Activated T-helper 1 cell treated with anti-CD3 and anti-CD28 coated beads, Interleukin-2, amount 50 U/mL, for 16 hours (primary cell): ENCODE results near the gene SRGAP3.
A peak's percentile ranks its signal among the peaks of the same experiment; 100 is the strongest.
"Not testable (repeated sequence)": the region's sequence is repeated elsewhere in the genome, so short reads cannot be mapped to it uniquely, and the experiment has no call there.

Experiments
- DNase-seq, 2 donors: peaks; one replicate each; pipeline ENCODE4 v3.0.0-alpha.2; 2020; ENCODE audit warnings: low read depth in 1 of 2, low spot score in 1 of 2

SRGAP3 gene

DNA sequence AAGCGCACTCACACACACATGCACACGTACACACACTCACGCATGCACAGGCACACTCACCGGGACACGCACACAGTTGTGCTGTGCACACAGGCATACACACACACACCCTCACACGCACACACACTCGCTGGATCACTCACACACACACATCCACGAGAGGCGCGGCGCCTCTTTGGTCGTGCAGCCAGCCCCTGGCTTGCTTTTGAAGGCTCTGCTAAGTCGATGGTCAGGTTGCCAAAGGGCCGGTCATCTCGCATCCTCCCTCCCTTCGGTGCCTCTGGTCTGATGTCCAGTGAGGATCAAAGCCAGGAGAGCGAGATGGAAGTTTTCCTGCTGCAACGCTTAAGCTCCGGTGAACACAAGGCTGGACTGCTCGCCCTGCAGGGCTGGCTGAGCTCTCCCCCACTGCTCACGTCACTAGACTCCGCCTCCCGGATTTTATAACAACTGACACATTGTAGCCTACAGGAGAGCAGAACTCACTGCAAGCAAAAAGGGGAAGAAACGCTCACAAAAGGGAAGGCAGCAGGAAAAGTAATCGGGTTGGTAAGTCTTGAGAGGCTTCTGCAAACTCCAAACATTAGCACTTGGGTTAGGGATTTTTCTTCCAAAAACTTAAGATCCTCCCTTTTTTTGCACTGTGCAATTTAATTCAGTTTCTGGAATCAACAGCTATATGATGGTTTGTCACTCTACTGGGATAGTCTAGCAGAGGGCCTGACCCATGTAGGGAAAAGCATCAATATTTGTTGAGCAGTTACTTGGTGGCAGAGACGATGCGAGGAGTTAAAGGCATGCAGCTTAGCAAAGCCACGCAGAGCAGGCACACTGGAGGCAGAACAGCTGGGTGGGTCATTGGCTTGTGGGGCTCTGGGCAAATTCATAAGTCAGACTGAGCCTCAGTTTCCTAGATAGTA lies at the start of gene SRGAP3:
Gene SRGAP3, minus strand, starts transcription at position 374 of the 920 bp plus-strand sequence. CDS start 695 bp downstream, outside the sequence.
- peak; percentile 44 to 54 for DNase-seq

DNA sequence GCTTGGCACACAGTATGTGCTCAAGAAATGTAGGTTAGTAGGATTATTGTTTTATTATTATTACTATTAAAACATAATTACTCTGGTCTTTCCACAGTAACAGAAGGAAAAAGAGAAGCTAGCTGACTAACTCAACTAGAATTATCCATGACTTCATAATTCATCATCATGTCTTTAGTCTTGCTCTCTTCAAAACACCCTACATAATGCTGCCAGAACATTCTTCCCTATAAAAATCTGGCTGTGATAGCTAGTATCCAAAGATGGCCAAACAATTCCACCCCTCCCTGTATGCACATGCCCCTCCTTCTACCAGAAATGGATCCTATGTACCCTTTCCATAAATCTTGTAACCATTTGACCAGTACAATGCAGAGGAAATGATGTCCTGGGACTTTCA lies 48.8 kb upstream of the SRGAP3 start:
- DNase-seq: no peak

DNA sequence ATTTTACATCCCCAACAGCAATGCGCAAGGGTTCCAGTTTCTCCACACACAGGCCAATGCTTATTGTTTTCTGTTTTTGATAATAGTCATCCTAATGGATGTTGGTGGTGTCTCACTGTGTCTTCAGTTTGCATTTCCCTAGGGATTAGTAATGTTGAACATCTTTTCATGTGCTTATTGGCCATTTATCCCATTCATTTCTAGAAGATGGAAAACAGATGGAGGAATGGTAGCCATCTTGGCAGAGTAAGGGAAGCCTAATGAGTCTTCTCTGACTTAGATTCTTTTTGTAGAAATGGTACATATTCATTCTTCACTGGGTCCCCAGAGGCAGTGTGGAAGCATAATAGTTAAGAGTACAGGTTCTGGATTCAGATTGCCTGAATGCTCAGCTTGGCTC lies 46.8 kb upstream of the SRGAP3 start:
- no peak for DNase-seq

DNA sequence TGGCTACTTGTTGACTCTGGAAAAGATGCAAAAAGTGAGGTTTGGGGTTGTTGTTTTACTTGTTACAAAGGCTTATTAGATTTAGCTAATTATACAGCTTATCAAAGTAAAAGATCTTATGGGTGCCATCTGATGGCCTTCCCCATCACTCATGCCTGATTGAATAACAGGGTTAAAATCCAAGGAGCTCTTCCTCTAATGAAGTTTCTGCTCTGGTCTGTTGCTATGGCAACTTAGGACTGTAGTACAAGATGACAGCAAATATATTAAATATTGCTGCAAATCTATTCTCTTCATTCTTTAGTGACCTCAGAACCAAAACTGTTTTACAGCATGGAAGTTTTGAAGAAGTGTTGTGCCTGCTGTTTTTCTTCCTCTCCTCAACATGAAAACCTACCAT lies 45.6 kb upstream of the SRGAP3 start:
- DNase-seq: no peak

DNA sequence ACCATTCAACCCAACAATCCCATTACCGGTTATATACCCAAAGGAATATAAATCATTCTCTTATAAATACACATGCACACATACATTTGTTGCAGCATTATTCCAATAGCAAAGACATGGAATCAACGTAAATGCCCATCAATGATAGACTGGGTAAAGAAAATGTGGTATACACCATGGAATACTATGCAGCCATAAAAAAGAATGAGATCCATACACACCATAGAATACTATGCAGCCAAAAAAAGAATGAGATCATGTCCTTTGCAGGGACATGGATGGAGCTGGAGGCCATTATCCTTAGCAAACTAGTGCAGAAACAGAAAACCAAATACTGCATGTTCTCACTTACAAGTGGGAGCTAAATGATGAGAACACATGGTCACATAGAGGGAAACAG lies 44.5 kb upstream of the SRGAP3 start:
- not testable (repeated sequence) for DNase-seq

DNA sequence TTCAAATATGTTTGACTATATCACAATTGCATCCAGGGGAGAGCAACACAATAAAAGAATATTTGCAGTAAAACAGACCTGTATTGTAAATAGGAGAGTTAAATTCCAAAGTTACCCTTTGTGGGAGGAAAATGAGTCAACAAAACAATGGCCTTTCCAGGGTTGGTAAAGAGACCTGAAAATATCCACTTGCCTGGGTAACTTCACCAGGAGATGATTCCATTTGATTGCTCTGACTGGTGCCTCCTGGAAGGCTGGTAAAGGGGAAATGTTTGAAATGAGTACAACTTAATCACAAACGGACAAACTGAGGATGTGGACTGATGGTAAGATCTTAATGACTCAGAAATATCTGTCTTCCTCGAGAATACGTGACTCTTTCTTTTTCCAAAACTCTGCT lies 43.6 kb upstream of the SRGAP3 start:
- DNase-seq: no peak

DNA sequence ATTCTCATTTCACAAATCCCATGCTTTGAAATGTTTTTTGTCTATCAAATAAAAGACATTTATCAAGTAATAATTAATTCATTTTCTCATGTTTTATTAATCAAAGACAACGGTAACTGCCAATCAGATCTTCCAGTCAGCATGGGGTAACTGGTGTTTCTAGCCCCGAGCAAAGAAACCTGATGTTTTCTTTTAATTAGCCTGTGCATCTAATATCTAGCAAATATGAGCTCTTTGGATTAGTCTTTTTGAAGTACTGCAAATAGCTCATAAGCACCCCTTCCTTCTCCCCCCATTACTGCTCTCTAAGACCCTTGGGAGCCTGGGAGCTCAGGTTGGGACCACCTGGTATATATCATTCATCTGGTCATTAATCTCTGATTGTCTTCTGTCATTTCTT lies 43.1 kb upstream of the SRGAP3 start:
- DNase-seq: no peak

DNA sequence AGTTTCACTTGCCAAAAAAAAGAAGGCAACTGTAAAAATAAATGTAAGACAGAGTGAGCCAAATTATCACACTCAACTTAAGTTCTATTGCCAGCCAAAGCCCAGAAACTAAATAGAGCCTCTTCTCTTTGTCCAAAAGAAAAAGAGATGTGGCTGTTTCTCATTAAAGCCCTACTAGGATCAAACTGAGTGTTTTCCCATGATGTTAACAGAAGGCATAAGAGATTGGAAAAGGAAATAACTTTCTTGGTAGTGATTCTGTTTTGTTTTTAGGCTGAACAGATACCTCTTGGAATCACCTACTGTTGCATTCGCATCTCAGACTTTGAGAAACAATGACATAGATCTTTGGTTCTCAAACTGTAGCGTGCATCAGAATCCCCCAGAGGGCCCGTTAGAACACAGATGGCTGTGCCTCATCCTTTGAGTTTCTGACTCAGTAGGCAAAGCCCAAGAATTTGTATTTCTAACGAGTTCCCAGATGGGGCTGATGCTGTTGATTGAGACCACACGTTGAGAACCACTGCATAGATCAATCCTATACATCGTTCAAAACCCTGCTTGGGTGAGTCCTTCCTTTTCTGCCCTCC lies 42.5 kb upstream of the SRGAP3 start:
- no peak for DNase-seq

DNA sequence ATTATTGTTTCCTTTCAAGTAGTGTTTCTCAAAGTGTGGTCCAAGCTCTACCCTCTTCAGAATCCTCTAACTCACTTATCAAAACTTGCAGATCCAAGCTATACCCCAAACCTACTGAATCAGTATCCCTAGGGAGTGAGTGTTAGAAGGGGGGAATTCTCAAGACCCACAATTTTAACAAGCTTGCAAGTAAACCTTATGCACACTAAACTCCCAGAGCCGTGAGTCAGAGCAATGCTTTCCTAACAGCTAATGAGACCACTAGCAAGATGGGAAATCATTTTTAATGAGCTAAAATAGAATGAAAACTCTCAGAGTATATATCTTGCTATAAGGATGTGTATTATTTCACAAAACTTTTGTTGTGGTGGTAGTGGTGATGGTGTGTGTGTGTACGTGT lies 41.1 kb upstream of the SRGAP3 start:
- no peak for DNase-seq

DNA sequence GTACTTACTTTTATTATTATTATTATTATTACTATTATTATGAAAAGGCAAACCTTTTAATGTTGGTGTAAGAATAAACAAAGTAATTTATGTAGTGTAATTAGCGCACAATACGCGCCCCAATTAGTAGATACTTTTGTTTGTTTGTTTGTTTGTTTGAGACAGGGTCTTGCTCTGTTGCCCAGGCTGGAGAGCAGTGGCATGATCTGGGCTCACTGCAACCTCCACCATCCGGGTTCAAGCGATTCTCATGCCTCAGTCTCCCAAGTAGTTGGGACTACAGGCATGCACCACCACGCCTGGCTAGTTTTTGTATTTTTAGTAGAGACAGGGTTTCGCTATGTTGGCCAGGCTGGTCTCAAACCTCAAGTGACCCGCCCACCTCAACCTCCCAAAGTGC lies 32.1 kb upstream of the SRGAP3 start:
- DNase-seq: not testable (repeated sequence)

DNA sequence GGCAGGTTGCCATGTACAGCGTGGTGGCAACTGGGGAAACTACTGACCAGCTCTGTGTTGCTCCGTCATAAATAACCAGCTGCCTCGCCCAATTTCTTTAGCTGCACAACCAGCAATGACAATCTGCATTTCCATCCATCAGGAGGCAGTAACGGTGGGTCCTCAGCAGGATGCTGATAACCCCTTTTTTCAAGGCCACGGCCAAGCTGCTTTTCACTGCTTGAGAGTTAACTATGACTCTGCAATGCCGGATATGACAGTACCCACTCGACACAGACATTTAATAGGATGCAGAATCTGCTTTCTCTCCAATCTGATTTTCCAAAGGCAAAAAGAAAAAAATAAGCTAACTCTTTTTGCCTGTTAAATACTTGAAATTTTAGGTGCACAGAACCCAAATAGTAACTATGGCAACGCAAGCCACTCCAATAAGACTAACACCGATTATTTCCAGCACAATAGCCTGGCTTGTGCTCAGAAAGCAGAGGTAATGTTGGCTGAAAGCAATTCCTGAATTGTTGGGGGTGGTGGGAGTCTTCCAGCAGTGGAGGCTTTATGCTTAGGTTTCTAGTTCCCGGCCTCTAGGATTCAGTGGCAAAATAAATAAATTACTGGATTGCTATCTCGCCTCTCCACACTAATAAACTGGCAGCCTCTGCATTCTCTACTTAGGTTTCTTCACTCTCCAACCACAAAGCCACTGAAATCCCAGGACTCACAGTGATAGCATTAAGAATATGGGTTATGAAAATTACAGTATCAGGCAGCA lies 31.2 kb upstream of the SRGAP3 start:
- DNase-seq: no peak

DNA sequence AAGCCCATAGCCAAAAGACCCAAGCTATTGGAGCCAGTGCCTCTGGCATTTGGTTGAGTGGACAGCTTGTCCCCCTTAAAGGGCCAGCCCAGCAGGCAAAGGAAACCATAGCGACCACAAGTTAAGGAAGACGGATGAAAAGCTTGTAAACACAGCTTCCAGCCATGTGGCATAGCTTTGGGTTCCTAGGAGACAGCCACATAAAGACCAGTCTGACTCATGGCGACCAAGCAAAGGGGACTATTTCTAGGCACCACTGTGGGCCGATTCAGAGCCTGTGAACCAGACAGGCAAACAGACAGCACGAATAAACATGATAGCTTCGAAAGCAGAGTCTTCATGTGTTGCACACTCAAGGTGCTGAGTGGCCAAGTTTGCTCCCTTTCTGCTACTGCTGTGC lies 30.5 kb upstream of the SRGAP3 start:
- no peak for DNase-seq

DNA sequence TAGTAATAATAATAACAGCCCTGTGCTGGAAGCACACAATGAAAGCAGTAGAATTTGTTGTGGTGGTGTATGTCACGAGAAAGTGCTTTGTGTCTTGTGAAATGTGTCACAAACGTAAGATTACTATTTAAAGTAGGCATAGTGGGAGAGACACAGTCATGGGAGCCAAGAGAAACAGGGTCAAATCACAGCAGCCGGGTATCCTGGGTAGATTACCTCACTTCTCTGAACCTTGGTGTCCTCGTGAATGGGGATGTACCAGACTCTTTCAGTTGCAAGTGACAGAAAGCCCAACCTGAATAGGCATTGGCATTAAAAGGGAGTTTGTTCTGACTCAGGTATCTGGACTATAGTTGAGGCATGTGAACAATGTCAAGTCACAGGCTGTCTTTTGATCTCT lies 29.1 kb upstream of the SRGAP3 start:
- no peak for DNase-seq

DNA sequence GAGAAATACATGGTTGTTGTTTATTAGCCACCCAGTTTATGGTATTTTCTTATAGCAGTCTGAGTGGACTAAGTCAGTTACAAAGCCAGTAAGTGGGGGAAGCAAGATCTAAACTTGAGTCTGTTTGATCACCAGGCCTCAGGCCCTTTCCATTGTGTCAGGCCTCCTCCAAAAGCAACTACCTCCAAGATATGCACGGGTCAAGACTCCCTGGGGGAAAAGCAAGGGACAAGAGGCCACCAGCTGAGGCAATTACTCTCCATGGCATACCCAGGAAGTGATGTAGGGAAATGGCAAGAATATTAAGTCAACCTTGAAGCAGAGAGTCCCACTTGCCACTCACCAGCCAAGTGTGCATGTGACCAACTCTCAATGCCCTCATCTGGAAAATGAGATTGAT lies 28.6 kb upstream of the SRGAP3 start:
- no peak for DNase-seq

DNA sequence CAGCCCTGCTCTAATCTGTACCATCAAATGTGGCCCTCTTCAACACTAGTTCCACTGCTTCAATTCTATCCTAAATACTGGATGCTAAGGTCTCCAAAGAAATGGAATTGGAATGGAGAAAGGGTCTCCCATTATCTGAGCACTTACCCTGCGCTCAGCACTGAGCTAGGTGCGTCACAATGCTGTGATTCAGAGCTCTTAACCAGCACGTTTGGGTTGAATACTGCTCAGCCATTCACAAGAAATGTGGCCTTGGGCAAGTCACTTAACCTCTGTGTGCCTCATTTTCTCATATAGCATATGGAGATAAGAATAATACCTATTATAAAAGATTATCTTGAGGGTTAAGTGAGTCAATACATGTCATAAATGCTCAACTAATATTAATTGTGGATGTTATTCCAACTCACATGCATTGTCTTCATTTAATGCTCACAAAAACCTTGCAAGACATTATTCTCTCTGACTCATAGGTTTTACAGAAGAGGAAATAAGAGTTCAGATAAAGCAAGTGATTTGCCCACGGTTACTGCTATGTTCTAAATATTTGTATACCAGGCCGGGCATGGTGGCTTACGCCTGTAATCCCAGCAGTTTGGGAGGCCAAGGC lies 27.4 kb upstream of the SRGAP3 start:
- DNase-seq: no peak

DNA sequence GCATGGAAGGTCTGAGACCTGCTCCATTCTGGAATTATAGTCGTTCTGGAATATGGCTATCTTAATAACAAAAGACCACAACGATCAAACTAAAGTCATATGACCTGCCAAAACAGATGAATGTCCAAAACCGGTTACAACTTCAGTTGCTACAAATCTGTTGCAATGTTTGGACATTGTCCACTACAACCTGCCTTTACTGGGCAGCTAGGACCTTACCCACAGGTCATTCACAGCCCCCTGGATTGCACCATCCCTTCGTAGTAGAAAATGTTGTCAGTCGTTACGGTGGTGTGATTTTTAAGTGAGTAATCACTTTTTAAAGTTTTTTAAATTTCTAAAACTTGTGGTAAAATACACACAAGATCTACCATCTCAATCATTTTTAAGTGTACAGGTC lies 22.5 kb upstream of the SRGAP3 start:
- no peak for DNase-seq

DNA sequence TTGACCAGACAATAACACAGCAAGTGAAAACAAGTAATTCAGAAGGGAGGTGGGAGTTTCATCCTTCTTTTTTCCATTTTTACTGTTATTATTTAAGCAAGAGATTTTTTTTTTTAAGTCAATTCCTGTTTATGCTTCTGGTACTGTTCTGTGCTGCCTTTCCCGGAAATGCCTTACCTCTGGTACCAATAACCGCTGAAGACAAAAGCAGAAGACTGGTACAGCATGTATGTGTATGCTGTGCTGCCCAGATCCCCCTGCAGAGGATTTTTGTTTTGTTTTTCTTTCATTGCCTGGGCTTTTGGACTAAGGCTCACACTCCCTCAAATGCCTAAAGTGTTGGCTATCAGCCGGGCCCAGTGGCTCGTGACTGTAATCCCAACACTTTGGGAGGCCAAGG lies 21.3 kb upstream of the SRGAP3 start:
- DNase-seq: no peak

DNA sequence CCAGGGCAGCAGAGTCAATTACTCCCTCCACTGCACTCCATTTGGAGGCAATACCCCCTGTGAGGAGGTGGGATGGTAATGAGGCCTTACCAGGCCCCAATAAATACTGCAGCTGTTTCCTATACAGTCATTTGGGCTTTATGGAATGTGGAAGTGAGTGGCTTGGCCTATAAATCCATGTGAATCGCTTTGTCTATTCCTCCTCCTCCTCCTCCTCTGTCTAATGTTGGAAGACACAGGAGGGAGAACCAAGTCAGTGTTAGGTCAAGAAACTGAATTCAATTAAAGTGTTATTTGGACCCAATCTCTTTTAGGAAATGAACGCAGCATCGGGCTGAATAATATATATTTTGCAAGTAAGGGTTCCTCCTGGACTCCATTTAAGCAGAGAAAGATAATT lies 17.3 kb upstream of the SRGAP3 start:
- DNase-seq: no peak

DNA sequence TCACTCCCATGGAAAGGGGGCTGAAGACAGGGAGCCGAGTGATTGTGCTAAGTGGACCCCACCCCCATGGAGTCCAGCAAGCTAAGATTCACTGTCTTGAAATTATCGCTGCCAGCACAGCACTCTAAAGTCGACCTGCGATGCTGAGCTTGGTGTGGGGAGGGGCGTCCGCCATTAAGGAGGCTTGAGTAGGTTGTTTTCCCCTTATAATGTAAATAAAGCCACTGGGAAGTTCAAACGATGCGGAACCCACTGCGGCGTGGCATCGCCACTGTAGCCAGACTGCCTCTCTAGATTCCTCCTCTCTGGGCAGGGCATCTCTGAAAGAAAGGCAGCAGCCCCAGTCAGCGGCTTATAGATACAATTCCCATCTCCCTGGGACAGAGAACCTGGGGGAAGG lies 10.9 kb upstream of the SRGAP3 start:
- no peak for DNase-seq

DNA sequence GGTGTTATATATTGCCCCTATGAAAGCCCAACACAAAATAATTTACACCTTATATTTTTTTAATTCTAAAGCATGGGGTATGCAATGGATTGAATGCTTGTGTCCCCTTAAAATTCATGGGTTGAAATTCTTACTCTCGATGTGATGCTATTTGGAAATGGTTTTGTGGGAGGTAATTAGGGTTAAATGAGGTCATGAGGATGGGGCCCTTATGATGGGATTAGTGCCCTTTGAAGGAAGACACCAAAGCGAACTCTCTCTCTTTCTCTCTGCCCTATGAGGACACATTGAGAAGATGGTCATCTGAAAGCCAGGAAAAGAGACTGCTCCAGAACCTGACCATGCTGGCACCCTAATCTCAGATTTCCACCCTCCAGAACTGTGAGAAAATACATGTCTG lies 7.6 kb upstream of the SRGAP3 start:
- no peak for DNase-seq

DNA sequence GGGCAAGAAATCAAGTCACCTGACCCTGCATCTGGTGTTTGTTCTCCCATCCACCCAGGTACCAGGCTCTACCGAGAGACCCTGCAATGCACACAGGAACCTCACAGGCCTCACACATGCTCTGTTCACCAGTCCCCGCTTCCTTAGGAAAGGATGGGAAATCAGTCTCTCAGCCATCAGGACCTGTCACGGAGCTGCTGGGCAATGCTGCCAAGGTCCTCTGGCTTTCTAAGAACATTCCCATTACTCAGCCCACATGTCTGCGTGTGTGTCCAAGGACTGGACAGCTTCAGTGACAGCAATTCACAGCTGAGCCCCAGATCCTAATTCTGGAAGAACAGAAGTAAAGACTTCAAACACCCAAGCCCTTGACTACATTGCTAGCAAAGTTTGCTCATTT lies 6.5 kb upstream of the SRGAP3 start:
- DNase-seq: no peak

DNA sequence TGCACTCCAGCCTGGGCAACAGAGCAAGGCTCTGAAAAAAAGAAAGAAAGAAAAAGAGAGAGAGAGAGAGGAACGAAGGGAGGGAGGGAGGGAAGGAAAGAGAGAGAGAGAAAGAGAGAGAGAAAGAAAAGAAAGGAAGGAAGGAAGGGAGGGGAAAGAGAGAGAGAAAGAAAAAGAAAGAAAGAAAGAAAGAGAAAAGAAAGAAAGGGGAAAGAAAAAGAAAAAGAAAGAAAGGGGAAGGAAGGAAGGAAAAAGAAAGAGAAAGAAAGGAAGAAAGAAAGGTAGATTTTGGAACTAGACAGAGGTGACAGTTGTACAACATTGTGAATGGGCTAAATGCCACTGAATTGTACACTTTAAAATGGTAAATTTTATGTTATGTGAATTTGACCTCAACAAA lies 5.3 kb upstream of the SRGAP3 start:
- DNase-seq: no peak
